T-cell (primary cell): ENCODE data around the gene LDLRAD4. TPM values are rescaled to one million over a fixed set of nuclear protein-coding genes. Genes with fewer than 3 reads are reported as not detected.

Experiments
- ATAC-seq, 4 experiments: fragments of 200-7000 bp in 3 of 4; fragments of 150-1000 bp in 1 of 4; cut with Tn5 transposase; replicated peaks in 1 of 4; 1 replicate in 3 of 4; 2 replicates in 1 of 4; pipeline ENCODE4 v1.10.0; 2021; ENCODE audit warnings: moderate library complexity in 3 of 4, mild to moderate bottlenecking in 2 of 4, moderate number of reproducible peaks in 1 of 4
- CTCF ChIA-PET, 2 donors: fragments of 300-600 bp; sonication (Branson Sonifier 250); formaldehyde crosslinking; loops; one replicate each; lab custom pipeline; 2022; ENCODE audit warnings: antibody characterized with exemption in 2 of 2; lab: Charles Lee
- POLR2A ChIA-PET, 2 donors: fragments of 300-600 bp; sonication (Branson Sonifier 250); formaldehyde crosslinking; loops; one replicate each; lab custom pipeline; 2022; ENCODE audit warnings: antibody characterized with exemption in 2 of 2; lab: Charles Lee
- DNase-seq, 35 experiments: peaks; one replicate each; pipeline versions ENCODE4 v3.0.0 to v3.0.0-alpha.2; 2013 to 2023
- H3K27ac ChIP-seq: one replicate; pipeline ENCODE4 v1.5.1; 2013; ENCODE audit warnings: low read length
- H3K27me3 ChIP-seq, 2 experiments: replicated peaks in 1 of 2; 1 replicate in 1 of 2; 2 replicates in 1 of 2; pipeline versions ENCODE4 v1.6.1 to v1.7.0; 2013; ENCODE audit warnings: low read length in 1 of 2, mixed read lengths in 1 of 2; ENCODE audit not compliant: control insufficient read depth in 2 of 2, insufficient read depth in 2 of 2; ENCODE audit errors: extremely low read depth in 1 of 2
- H3K36me3 ChIP-seq, 2 donors: 1 replicate in 1 of 2; 2 replicates in 1 of 2; pipeline versions ENCODE4 v1.6.1 to v1.7.0; 2013; ENCODE audit warnings: low read length in 1 of 2; ENCODE audit not compliant: control insufficient read depth in 2 of 2, insufficient read depth in 1 of 2; ENCODE audit errors: extremely low read depth in 1 of 2
- H3K4me1 ChIP-seq, 2 experiments: 1 replicate in 1 of 2; 2 replicates in 1 of 2; pipeline versions ENCODE4 v1.6.1 to v1.7.0; 2013; ENCODE audit warnings: low read length in 2 of 2, mixed read lengths in 1 of 2; ENCODE audit not compliant: insufficient read depth in 2 of 2, control insufficient read depth in 1 of 2; ENCODE audit errors: extremely low read depth in 1 of 2
- H3K4me3 ChIP-seq, 2 donors: 1 replicate in 1 of 2; 2 replicates in 1 of 2; pipeline versions ENCODE4 v1.5.1 to v1.7.0; 2013; ENCODE audit warnings: mild to moderate bottlenecking in 2 of 2, low read length in 1 of 2, moderate library complexity in 1 of 2; ENCODE audit not compliant: control insufficient read depth in 1 of 2; ENCODE audit errors: extremely low read depth in 1 of 2
- H3K9me3 ChIP-seq: 2 replicates; pipeline ENCODE4 v1.7.0; 2013
- H3K27ac Mint-ChIP-seq, 2 donors: one replicate each; pipeline ENCODE4 v1.8.0; 2020 to 2021; ENCODE audit warnings: mild to moderate bottlenecking in 2 of 2, mixed read lengths in 2 of 2
- H3K27me3 Mint-ChIP-seq, 2 donors: one replicate each; pipeline ENCODE4 v1.8.0; 2021 to 2022; ENCODE audit warnings: mixed read lengths in 2 of 2
- H3K36me3 Mint-ChIP-seq: one replicate; pipeline ENCODE4 v1.8.0; 2021; ENCODE audit warnings: mixed read lengths
- H3K4me1 Mint-ChIP-seq, 3 donors: one replicate each; pipeline ENCODE4 v1.8.0; 2020 to 2022; ENCODE audit warnings: mixed read lengths in 3 of 3, mild to moderate bottlenecking in 1 of 3
- H3K4me3 Mint-ChIP-seq, 3 donors: one replicate each; pipeline ENCODE4 v1.8.0; 2020 to 2022; ENCODE audit warnings: mild to moderate bottlenecking in 3 of 3, mixed read lengths in 3 of 3, moderate library complexity in 3 of 3
- H3K9me3 Mint-ChIP-seq, 3 donors: one replicate each; pipeline ENCODE4 v1.8.0; 2020 to 2022; ENCODE audit warnings: mixed read lengths in 3 of 3
- WGBS: methylation state at CpG from one replicate; pipeline ENCODE4 v1.1.5; 2013; ENCODE audit warnings: missing lambda C conversion rate; ENCODE audit not compliant: insufficient coverage; 5-methylcytosine and 5-hydroxymethylcytosine counted together
- total RNA-seq, 35 experiments: library from RNA in 6 of 35; stranded (reverse) in 6 of 35; fragments of 120-200 nt in 1 of 35; gene quantifications; one replicate each; pipeline versions ENCODE4 v1.2.1 to v1.2.4 and lab custom pipeline; 2013 to 2026

Gene LDLRAD4
- total RNA-seq, 5 donors from 2014 or later (not counting 1 experiment from before 2014, with no cell fraction given), result 57.6 to 80.8 (median 72.4) TPM

GRCh38 chr18:13477147-13477683 is 258.7 kb downstream of the LDLRAD4 start:
- H3K4me1 ChIP-seq, result peaks cover 2 to 15% of the 10 kb centered on the region in 2 experiments
- Mint-ChIP-seq H3K4me3 (no peak overlapping the region), H3K9me3 (peaks cover 0 to 5% (median 0%) of the 10 kb centered on the region in 3 donors), H3K27me3 (no peaks in the 10 kb centered on the region), H3K27ac (peak overlapping the region in 1 of 2 donors; percentile 22), H3K36me3 (peaks cover 70% of the 10 kb centered on the region), H3K4me1 (peaks cover 40 to 51% (median 46%) of the 10 kb centered on the region in 3 donors)
- H3K27me3 ChIP-seq, result no peaks in the 10 kb centered on the region
- POLR2A ChIA-PET, result no interaction called here
- DNase-seq (no peak), ATAC-seq (no peak)
- H3K4me3 ChIP-seq, result no peak overlapping the region
- whole genome bisulfite sequencing, result 96% methylated on average over 4 of the region's 6 CpGs
- no peak overlapping the region for H3K27ac ChIP-seq
- no peaks in the 10 kb centered on the region for H3K9me3 ChIP-seq
- peaks cover 8 to 19% of the 10 kb centered on the region in 2 donors for H3K36me3 ChIP-seq
- CTCF ChIA-PET, result no interaction called here

DNA sequence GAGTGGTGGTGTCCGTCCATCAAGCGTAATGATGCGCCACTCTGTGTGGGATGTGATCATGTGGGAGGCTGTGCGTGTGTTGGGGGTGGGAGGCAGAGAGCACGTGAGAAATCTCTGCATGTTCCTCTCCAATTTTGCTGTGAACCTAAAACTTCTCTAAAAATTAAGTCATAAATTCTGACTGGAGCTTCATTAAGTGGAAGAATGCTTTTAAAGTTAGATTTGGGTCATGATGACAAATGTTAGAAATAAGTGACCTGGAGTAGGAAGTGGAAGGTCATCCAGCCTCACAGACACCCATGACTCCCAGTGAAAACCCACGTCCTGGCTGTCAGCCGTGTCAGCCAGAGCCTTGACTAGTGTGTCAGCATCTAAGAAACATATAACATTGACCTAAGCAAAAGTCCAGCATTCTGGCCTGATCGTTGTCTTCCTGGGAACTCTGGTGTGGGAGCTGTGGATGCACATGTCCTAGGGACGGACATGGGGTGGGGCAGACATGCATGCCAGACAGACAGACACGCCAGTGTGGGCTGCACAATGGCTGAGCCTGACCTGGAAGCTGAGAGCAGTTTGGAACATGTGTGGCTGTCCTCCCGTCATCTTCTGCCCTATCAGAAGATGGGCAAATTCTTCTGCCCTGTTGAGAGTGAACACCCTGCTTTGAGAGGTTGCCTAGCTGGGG is 262.2 kb downstream of the LDLRAD4 start:
- POLR2A ChIA-PET, result interaction anchor here (0.6 kb wide), 2 partner anchors 257 to 262 kb away, joined by 4 to 5 read pairs; no protein-coding TSS in a partner anchor
- ATAC-seq (no peak), DNase-seq (no peak)
- Histone ChIP-seq H3K27ac (no peak overlapping the region), H3K9me3 (no peaks in the 10 kb centered on the region), H3K4me3 (no peak overlapping the region), H3K36me3 (peaks cover 9 to 14% of the 10 kb centered on the region in 2 donors), H3K4me1 (peaks cover 0 to 17% of the 10 kb centered on the region in 2 experiments), H3K27me3 (no peaks in the 10 kb centered on the region)
- WGBS, result 63% methylated on average over 3 of the region's 11 CpGs
- Mint-ChIP-seq H3K4me3 (no peak overlapping the region), H3K36me3 (peaks cover 51% of the 10 kb centered on the region), H3K27ac (peak overlapping the region; percentile 19 to 83), H3K4me1 (peaks cover 42 to 54% (median 43%) of the 10 kb centered on the region in 3 donors), H3K9me3 (peaks cover 0 to 5% (median 0%) of the 10 kb centered on the region in 3 donors), H3K27me3 (no peaks in the 10 kb centered on the region)
- CTCF ChIA-PET, result no interaction called here

- Mint-ChIP-seq H3K27me3 (no peaks in the 10 kb centered on the region), H3K4me3 (no peak overlapping the region), H3K4me1 (peaks cover 41 to 52% (median 42%) of the 10 kb centered on the region in 3 donors), H3K27ac (peak overlapping the region; percentile 53 to 83), H3K9me3 (peaks cover 0 to 5% (median 0%) of the 10 kb centered on the region in 3 donors), H3K36me3 (peaks cover 52% of the 10 kb centered on the region)
- H3K36me3 ChIP-seq, result peaks cover 9 to 13% of the 10 kb centered on the region in 2 donors
- WGBS, result 79% methylated on average over 9 of the region's 11 CpGs
- H3K4me1 ChIP-seq, result peaks cover 0 to 17% of the 10 kb centered on the region in 2 experiments
- ATAC-seq (no peak), DNase-seq (no peak)
- CTCF ChIA-PET, result no interaction called here
- H3K9me3 ChIP-seq, result no peaks in the 10 kb centered on the region
- no peak overlapping the region for H3K4me3 ChIP-seq
- POLR2A ChIA-PET, result interaction anchor here in 1 of 2 donors (0.6 kb wide), 1 partner anchor 261 kb away, joined by 4 read pairs; no protein-coding TSS in a partner anchor
- no peak overlapping the region for H3K27ac ChIP-seq
- H3K27me3 ChIP-seq, result no peaks in the 10 kb centered on the region
Measured at GRCh38 chr18:13481331-13481730, 262.8 kb downstream of the LDLRAD4 start.

- no peak overlapping the region for H3K27ac ChIP-seq
- no peak for ATAC-seq
- no peak for DNase-seq
- peaks cover 0 to 5% (median 0%) of the 10 kb centered on the region in 3 donors for H3K9me3 Mint-ChIP-seq
- H3K36me3 Mint-ChIP-seq, result peaks cover 47% of the 10 kb centered on the region
- H3K4me3 ChIP-seq, result no peak overlapping the region
- CTCF ChIA-PET, result no interaction called here
- H3K4me3 Mint-ChIP-seq, result peak overlapping the region in 1 of 3 donors; percentile 6
- H3K4me1 ChIP-seq, result peaks cover 0 to 18% of the 10 kb centered on the region in 2 experiments
- peaks cover 9 to 13% of the 10 kb centered on the region in 2 donors for H3K36me3 ChIP-seq
- H3K4me1 Mint-ChIP-seq, result peaks cover 40 to 52% (median 45%) of the 10 kb centered on the region in 3 donors
- H3K27ac Mint-ChIP-seq, result peak overlapping the region; percentile 83 to 88
- POLR2A ChIA-PET, result no interaction called here
- no peaks in the 10 kb centered on the region for H3K27me3 Mint-ChIP-seq
- 88% methylated on average over 6 of the region's 14 CpGs for WGBS
- no peaks in the 10 kb centered on the region for H3K27me3 ChIP-seq
- no peaks in the 10 kb centered on the region for H3K9me3 ChIP-seq
Measured at GRCh38 chr18:13481820-13482617, 263.5 kb downstream of the LDLRAD4 start.

DNA sequence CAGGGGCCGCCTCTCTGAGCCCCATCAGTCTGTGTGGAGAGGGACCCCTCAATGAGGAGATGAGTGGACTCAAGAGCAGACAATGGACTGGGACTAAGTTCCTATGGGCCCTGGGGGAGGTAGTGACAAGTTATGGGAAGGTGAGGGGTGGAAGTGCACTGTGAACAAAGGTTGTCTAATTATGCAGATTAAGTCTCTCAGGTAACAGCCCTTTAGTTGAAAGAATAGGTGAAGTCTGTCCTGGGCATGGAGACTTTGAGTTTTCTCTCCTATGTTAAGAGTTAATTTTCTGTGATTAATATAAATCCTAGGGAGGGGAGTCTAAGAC is 264.0 kb downstream of the LDLRAD4 start:
- Mint-ChIP-seq H3K9me3 (peaks cover 0 to 5% (median 0%) of the 10 kb centered on the region in 3 donors), H3K27ac (peak overlapping the region; percentile 83 to 88), H3K4me3 (peak overlapping the region in 1 of 3 donors; percentile 6), H3K27me3 (no peaks in the 10 kb centered on the region), H3K36me3 (peaks cover 44% of the 10 kb centered on the region), H3K4me1 (peaks cover 44 to 55% (median 49%) of the 10 kb centered on the region in 3 donors)
- DNase-seq (no peak), ATAC-seq (no peak)
- H3K4me1 ChIP-seq, result peaks cover 0 to 24% of the 10 kb centered on the region in 2 experiments
- H3K9me3 ChIP-seq, result no peaks in the 10 kb centered on the region
- H3K27ac ChIP-seq, result no peak overlapping the region
- H3K4me3 ChIP-seq, result no peak overlapping the region
- H3K36me3 ChIP-seq, result peaks cover 7 to 13% of the 10 kb centered on the region in 2 donors
- no peaks in the 10 kb centered on the region for H3K27me3 ChIP-seq
- POLR2A ChIA-PET, result interaction anchor here in 1 of 2 donors (0.5 to 0.6 kb wide), 2 partner anchors 85 to 119 kb away, joined by 3 read pairs; no protein-coding TSS in a partner anchor
- CTCF ChIA-PET, result no interaction called here
- 100% methylated on average over 1 of the region's 1 CpG for WGBS
